Measurements from ENCODE around the gene UGT1A9.
"Not testable (repeated sequence)": the region's sequence is repeated elsewhere in the genome, so short reads cannot be mapped to it uniquely, and the experiment has no call there.

Gene UGT1A9

GRCh38 chr2:233691443-233692433 lies 20.0 kb downstream of the UGT1A9 start:
- no peak overlapping the region for H3K27ac Mint-ChIP-seq
- no peaks in the 10 kb centered on the region for H3K4me1 Mint-ChIP-seq
- no peak overlapping the region for H3K4me3 Mint-ChIP-seq
- H3K36me3 Mint-ChIP-seq, result no peaks in the 10 kb centered on the region
- H3K27me3 Mint-ChIP-seq, result peaks cover 4% of the 10 kb centered on the region
- H3K9me3 Mint-ChIP-seq, result no peaks in the 10 kb centered on the region

- no peaks in the 10 kb centered on the region for H3K9me3 Mint-ChIP-seq
- no peak within 1 kb of the TSS for H3K4me3 Mint-ChIP-seq
- H3K4me1 Mint-ChIP-seq, result no peaks in the 10 kb centered on the region
- H3K36me3 Mint-ChIP-seq, result no peaks in the 10 kb centered on the region
- no peak within 1 kb of the TSS for H3K27ac Mint-ChIP-seq
- H3K27me3 Mint-ChIP-seq, result peaks cover 5% of the 10 kb centered on the region
These were observed 20.9 kb downstream of the UGT1A9 start, which contains the start of gene UGT1A6 for GRCh38 chr2:233692648-233693047. TSS of gene UGT1A6 (plus strand) at chr2:233692890. CDS start at chr2:233693005, 115 bp downstream.

GRCh38 chr2:233693963-233694362 lies 22.3 kb downstream of the UGT1A9 start:
- Mint-ChIP-seq H3K4me3 (no peak overlapping the region), H3K27me3 (peaks cover 5% of the 10 kb centered on the region), H3K27ac (no peak overlapping the region), H3K9me3 (no peaks in the 10 kb centered on the region), H3K4me1 (no peaks in the 10 kb centered on the region), H3K36me3 (no peaks in the 10 kb centered on the region)

GRCh38 chr2:233698740-233699139 lies 27.0 kb downstream of the UGT1A9 start:
- peaks cover 4% of the 10 kb centered on the region for H3K27me3 Mint-ChIP-seq
- H3K4me3 Mint-ChIP-seq, result no peak overlapping the region
- H3K36me3 Mint-ChIP-seq, result no peaks in the 10 kb centered on the region
- H3K4me1 Mint-ChIP-seq, result no peaks in the 10 kb centered on the region
- H3K27ac Mint-ChIP-seq, result no peak overlapping the region
- H3K9me3 Mint-ChIP-seq, result no peaks in the 10 kb centered on the region

DNA sequence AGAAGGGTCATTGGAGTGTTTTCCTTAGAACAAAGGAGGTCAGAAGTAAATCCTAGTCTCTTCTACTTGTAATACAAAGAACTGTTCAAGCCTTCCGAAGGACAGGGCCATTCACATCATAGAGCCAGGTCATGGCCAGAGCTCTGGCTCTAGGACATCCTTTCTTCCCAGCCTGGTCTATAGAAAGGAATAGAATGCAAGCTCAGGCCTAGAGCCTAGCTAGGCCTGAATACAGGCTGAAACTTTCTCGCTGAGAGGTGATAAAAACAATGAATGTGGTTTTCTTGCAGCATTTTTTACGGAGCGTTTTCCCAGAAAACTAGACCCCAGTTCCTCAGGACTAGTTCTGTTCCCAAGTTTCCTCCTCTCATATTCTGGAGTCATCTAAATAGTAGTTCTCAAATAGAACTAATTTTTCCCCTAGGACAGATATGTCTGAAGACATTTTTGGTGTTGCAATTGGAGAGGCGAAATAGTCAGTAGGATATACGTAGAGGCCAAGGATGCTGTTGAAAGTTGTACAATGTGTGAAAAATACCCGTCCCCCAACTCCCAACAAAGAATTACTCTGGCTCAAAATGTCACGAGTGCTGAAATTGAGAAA lies 27.8 kb downstream of the UGT1A9 start:
- H3K27ac Mint-ChIP-seq, result no peak overlapping the region
- H3K4me1 Mint-ChIP-seq, result no peaks in the 10 kb centered on the region
- H3K9me3 Mint-ChIP-seq, result no peaks in the 10 kb centered on the region
- no peak overlapping the region for H3K4me3 Mint-ChIP-seq
- no peaks in the 10 kb centered on the region for H3K36me3 Mint-ChIP-seq
- peaks cover 4% of the 10 kb centered on the region for H3K27me3 Mint-ChIP-seq

DNA sequence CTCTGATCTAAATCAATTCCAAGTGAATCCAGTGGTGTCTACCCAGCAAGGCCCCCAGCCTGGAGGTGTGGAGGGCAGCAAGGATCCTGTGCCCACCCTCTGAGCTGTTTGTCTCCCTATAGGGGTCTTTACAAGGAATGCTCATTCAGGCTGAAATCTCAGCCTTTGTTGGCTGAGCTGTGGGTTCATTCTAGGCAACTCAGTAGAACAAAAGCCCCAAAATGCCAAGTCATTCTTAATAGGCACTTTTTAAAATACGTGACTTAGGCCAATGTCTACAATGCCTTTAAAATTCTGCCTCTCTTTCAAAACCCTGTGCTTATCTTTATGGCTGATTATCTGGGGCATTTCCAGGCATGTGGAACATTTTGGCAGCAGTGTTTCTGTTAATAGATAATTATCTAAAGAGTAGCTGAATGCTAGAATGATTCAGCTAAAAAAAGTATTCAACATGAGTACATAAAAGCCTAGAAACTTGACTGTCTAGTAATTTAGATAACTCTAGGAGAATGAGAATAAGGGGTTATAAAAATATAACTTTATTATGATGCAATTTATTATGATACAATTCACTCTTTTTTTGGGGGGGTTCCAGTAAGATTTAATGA lies 28.4 kb downstream of the UGT1A9 start:
- H3K4me3 Mint-ChIP-seq, result no peak overlapping the region
- H3K9me3 Mint-ChIP-seq, result no peaks in the 10 kb centered on the region
- no peaks in the 10 kb centered on the region for H3K4me1 Mint-ChIP-seq
- H3K36me3 Mint-ChIP-seq, result no peaks in the 10 kb centered on the region
- peaks cover 4% of the 10 kb centered on the region for H3K27me3 Mint-ChIP-seq
- no peak overlapping the region for H3K27ac Mint-ChIP-seq

DNA sequence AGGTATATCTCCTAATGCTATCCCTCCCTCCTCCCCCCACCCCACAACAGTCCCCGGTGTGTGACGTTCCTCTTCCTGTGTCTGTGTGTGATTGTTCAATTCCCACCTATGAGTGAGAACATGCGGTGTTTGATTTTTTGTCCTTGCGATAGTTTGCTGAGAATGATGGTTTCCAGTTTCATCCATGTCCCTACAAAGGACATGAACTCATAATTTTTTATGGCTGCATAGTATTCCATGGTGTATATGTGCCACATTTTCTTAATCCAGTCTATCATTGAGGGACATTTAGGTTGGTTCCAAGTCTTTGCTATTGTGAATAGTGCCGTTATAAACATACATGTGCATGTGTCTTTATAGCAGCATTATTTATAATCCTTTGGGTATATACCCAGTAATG lies 29.1 kb downstream of the UGT1A9 start:
- H3K4me3 Mint-ChIP-seq, H3K4me1 Mint-ChIP-seq, H3K27ac Mint-ChIP-seq, H3K9me3 Mint-ChIP-seq, H3K36me3 Mint-ChIP-seq, H3K27me3 Mint-ChIP-seq: not testable (repeated sequence)

GRCh38 chr2:233702238-233702637 lies 30.5 kb downstream of the UGT1A9 start:
- no peaks in the 10 kb centered on the region for H3K4me1 Mint-ChIP-seq
- peaks cover 4% of the 10 kb centered on the region for H3K27me3 Mint-ChIP-seq
- H3K4me3 Mint-ChIP-seq, result no peak overlapping the region
- no peaks in the 10 kb centered on the region for H3K36me3 Mint-ChIP-seq
- no peaks in the 10 kb centered on the region for H3K9me3 Mint-ChIP-seq
- no peak overlapping the region for H3K27ac Mint-ChIP-seq

- no peak overlapping the region for H3K27ac Mint-ChIP-seq
- no peaks in the 10 kb centered on the region for H3K4me1 Mint-ChIP-seq
- H3K9me3 Mint-ChIP-seq, result no peaks in the 10 kb centered on the region
- H3K27me3 Mint-ChIP-seq, result peaks cover 6% of the 10 kb centered on the region
- no peak overlapping the region for H3K4me3 Mint-ChIP-seq
- no peaks in the 10 kb centered on the region for H3K36me3 Mint-ChIP-seq
These were observed 34.3 kb downstream of the UGT1A9 start for GRCh38 chr2:233705911-233706506.

DNA sequence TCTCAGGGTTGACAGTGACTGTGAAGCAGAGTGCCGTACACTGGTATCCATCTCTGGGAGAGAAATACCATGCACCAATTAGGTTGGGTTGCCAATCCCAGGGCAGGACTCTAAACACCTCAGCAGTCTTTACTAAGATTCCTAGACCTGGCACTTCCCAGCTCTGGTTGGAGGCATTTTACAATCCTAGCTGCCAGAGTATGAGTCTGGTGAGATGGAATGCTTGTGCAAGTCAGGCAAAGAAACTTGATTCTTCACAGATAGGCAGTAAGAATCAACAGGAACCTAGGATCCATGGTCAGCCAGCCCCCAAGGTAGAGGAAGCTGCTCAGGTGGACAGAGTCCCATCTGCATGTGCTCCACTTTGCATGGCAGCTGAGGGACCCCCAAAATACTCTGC lies 35.0 kb downstream of the UGT1A9 start:
- Mint-ChIP-seq H3K4me3 (no peak overlapping the region), H3K27me3 (peaks cover 6% of the 10 kb centered on the region), H3K9me3 (no peaks in the 10 kb centered on the region), H3K4me1 (no peaks in the 10 kb centered on the region), H3K36me3 (no peaks in the 10 kb centered on the region), H3K27ac (no peak overlapping the region)

DNA sequence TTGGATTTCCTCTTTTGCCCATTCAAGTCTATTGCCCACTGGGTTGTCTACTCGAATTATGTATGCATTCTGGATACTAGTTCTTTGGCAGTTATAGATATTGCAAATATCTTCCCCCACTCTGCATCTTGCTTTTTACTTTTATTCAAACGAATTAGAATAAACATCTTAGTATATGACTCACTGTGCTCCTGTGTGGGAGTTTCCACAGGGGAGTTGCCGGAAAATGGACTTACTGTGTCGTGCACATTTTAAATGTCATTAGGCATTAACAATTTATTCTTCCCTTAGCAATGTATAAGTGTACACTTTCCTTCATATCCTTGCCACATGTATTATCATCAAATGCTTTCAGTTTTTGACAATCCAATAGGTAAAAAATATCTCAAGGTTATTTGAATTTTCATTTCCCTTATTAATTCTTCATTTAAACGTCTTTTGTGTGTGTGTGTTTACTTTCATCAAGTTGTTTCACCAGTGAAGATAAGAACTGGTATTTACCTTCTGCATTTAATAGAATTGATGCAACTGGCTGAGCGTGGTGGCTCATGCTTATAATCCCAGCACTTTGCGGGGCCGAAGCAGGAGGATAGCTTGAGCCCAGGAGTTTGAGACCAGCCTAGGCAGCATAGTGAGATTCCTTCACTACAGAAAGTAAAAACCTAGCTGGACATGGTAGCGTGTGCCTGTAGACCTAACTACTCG lies 36.4 kb downstream of the UGT1A9 start:
- no peak overlapping the region for H3K4me3 Mint-ChIP-seq
- H3K27me3 Mint-ChIP-seq, result peaks cover 6% of the 10 kb centered on the region
- H3K36me3 Mint-ChIP-seq, result no peaks in the 10 kb centered on the region
- H3K4me1 Mint-ChIP-seq, result no peaks in the 10 kb centered on the region
- no peak overlapping the region for H3K27ac Mint-ChIP-seq
- no peaks in the 10 kb centered on the region for H3K9me3 Mint-ChIP-seq

DNA sequence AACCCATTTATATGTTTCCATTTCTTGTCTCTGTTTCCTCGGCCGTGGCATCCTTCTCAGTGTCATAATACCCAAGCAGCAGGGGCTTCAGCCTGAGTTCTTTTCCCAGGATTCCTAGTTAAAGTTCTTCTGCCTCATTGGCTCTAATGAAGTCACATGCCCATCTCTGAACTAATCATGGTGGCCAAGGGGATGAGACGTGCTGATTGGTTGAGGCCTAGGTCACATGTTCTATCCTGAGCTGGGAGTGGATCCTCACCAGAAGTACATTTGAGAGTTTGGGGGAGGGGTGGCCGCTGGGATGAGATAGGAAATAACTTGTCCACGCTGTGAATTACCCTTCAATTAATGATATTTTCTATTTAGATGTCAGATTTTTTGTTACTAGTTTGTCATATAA lies 37.2 kb downstream of the UGT1A9 start:
- Mint-ChIP-seq H3K27me3 (peaks cover 6% of the 10 kb centered on the region), H3K9me3 (no peaks in the 10 kb centered on the region), H3K4me1 (no peaks in the 10 kb centered on the region), H3K27ac (no peak overlapping the region), H3K36me3 (no peaks in the 10 kb centered on the region), H3K4me3 (no peak overlapping the region)

GRCh38 chr2:233711312-233712008 lies 39.8 kb downstream of the UGT1A9 start:
- no peaks in the 10 kb centered on the region for H3K9me3 Mint-ChIP-seq
- no peak overlapping the region for H3K27ac Mint-ChIP-seq
- no peaks in the 10 kb centered on the region for H3K36me3 Mint-ChIP-seq
- H3K4me3 Mint-ChIP-seq, result no peak overlapping the region
- H3K4me1 Mint-ChIP-seq, result no peaks in the 10 kb centered on the region
- H3K27me3 Mint-ChIP-seq, result peaks cover 9% of the 10 kb centered on the region

- H3K4me3 Mint-ChIP-seq, result no peak within 1 kb of the TSS
- H3K4me1 Mint-ChIP-seq, result no peaks in the 10 kb centered on the region
- H3K9me3 Mint-ChIP-seq, result no peaks in the 10 kb centered on the region
- no peaks in the 10 kb centered on the region for H3K36me3 Mint-ChIP-seq
- no peak within 1 kb of the TSS for H3K27ac Mint-ChIP-seq
- peaks cover 9% of the 10 kb centered on the region for H3K27me3 Mint-ChIP-seq
These were observed 41.0 kb downstream of the UGT1A9 start, which contains the start of gene UGT1A5 for GRCh38 chr2:233712611-233713261. TSS of gene UGT1A5 (plus strand) at chr2:233712907. CDS start at chr2:233712992, 85 bp downstream.

All from activated naive CD4-positive, alpha-beta T cell treated with anti-CD3 and anti-CD28 coated beads, Interleukin-2, amount 50 U/mL, for 24 hours (primary cell).